H9 (cell line): ENCODE data around the gene RAB19. TPM values are rescaled to one million over a fixed set of nuclear protein-coding genes. Genes with fewer than 3 reads are reported as not detected.

Experiments
- DNase-seq: peaks from one replicate; pipeline ENCODE4 v3.0.0-alpha.2; 2017
- H2AFZ ChIP-seq: one replicate; pipeline ENCODE4 v1.6.1; 2013; ENCODE audit warnings: mild to moderate bottlenecking, low read length, control low read depth, moderate library complexity
- H2AK5ac ChIP-seq: 2 replicates; pipeline ENCODE4 v1.6.1; 2013; ENCODE audit warnings: low read length, control low read depth, mixed read lengths; ENCODE audit not compliant: insufficient read length
- H2BK120ac ChIP-seq: one replicate; pipeline ENCODE4 v1.6.1; 2013; ENCODE audit warnings: low read depth, mild to moderate bottlenecking, low read length, control low read depth, inconsistent platforms; ENCODE audit not compliant: poor library complexity, severe bottlenecking
- H2BK12ac ChIP-seq: 2 replicates; pipeline ENCODE4 v1.6.1; 2013; ENCODE audit warnings: low read length, control low read depth, mixed read lengths, low read depth; ENCODE audit not compliant: insufficient read length
- H2BK15ac ChIP-seq: 2 replicates; pipeline ENCODE4 v1.6.1; 2013; ENCODE audit warnings: low read depth, low read length, control low read depth
- H2BK20ac ChIP-seq: one replicate; pipeline ENCODE4 v1.6.1; 2013; ENCODE audit warnings: low read depth, mild to moderate bottlenecking, low read length, control low read depth, inconsistent platforms; ENCODE audit not compliant: poor library complexity, severe bottlenecking
- H2BK5ac ChIP-seq: 2 replicates; pipeline ENCODE4 v1.6.1; 2013; ENCODE audit warnings: low read length, control low read depth, mixed read lengths; ENCODE audit not compliant: insufficient read length
- H3K14ac ChIP-seq: 2 replicates; pipeline ENCODE4 v1.6.1; 2013; ENCODE audit warnings: low read length, control low read depth; ENCODE audit not compliant: insufficient read depth
- H3K18ac ChIP-seq: 2 replicates; pipeline ENCODE4 v1.6.1; 2013; ENCODE audit warnings: low read depth, mild to moderate bottlenecking, mixed read lengths, low read length, control low read depth; ENCODE audit not compliant: insufficient read length
- H3K23ac ChIP-seq: 2 replicates; pipeline ENCODE4 v1.6.1; 2013; ENCODE audit warnings: low read length, control low read depth, mixed read lengths, low read depth; ENCODE audit not compliant: insufficient read length
- H3K23me2 ChIP-seq: 2 replicates; pipeline ENCODE4 v1.6.1; 2013; ENCODE audit warnings: low read depth, mild to moderate bottlenecking, mixed read lengths, low read length, control low read depth; ENCODE audit not compliant: insufficient read length, poor library complexity, severe bottlenecking
- H3K27ac ChIP-seq: 2 replicates; pipeline ENCODE4 v1.5.1; 2013; ENCODE audit warnings: low read length, control low read depth, mixed read lengths, low read depth; ENCODE audit not compliant: insufficient read length
- H3K27me3 ChIP-seq: 2 replicates; pipeline ENCODE4 v1.6.1; 2013; ENCODE audit warnings: low read length, control low read depth, inconsistent platforms; ENCODE audit not compliant: insufficient read depth
- H3K4ac ChIP-seq: 2 replicates; pipeline ENCODE4 v1.6.1; 2013; ENCODE audit warnings: low read depth, mild to moderate bottlenecking, control low read depth, inconsistent platforms, low read length, moderate library complexity
- H3K4me1 ChIP-seq: 2 replicates; pipeline ENCODE4 v1.6.1; 2013; ENCODE audit warnings: low read length, control low read depth, inconsistent platforms; ENCODE audit not compliant: insufficient read depth
- H3K4me2 ChIP-seq: 2 replicates; pipeline ENCODE4 v1.6.1; 2013; ENCODE audit warnings: low read length, control low read depth, mixed read lengths; ENCODE audit not compliant: insufficient read length, insufficient read depth
- H3K56ac ChIP-seq: 2 replicates; pipeline ENCODE4 v1.6.1; 2013; ENCODE audit warnings: low read depth, mild to moderate bottlenecking, mixed read lengths, low read length, control low read depth; ENCODE audit not compliant: insufficient read length
- H3K79me1 ChIP-seq: 2 replicates; pipeline ENCODE4 v1.6.1; 2013; ENCODE audit warnings: low read depth, mild to moderate bottlenecking, moderate library complexity, low read length, control low read depth, inconsistent platforms; ENCODE audit not compliant: insufficient read depth, poor library complexity, severe bottlenecking
- H3K79me2 ChIP-seq: 2 replicates; pipeline ENCODE4 v1.6.1; 2013; ENCODE audit warnings: low read length, control low read depth, inconsistent platforms; ENCODE audit not compliant: insufficient read depth
- H3K9ac ChIP-seq: 2 replicates; pipeline ENCODE4 v1.6.1; 2013; ENCODE audit warnings: low read length, control low read depth, mixed read lengths; ENCODE audit not compliant: insufficient read length; ENCODE audit errors: extremely low read depth
- H3K9me3 ChIP-seq: one replicate; pipeline ENCODE4 v1.6.1; 2013; ENCODE audit warnings: low read depth, low read length, inconsistent platforms; ENCODE audit not compliant: control insufficient read depth
- H3T11ph ChIP-seq: one replicate; pipeline ENCODE4 v1.6.1; 2013; ENCODE audit warnings: mild to moderate bottlenecking, low read length, control low read depth, inconsistent platforms
- H4K20me1 ChIP-seq: one replicate; pipeline ENCODE4 v1.6.1; 2013; ENCODE audit not compliant: control insufficient read depth, insufficient read length, insufficient read depth
- H4K5ac ChIP-seq: 2 replicates; pipeline ENCODE4 v1.6.1; 2013; ENCODE audit warnings: low read depth, mild to moderate bottlenecking, mixed read lengths, low read length, control low read depth; ENCODE audit not compliant: insufficient read length
- H4K8ac ChIP-seq: replicated peaks from 2 replicates; pipeline ENCODE4 v1.6.1; 2013; ENCODE audit warnings: low read length, control low read depth, mixed read lengths, low read depth; ENCODE audit not compliant: insufficient read length
- H4K91ac ChIP-seq: 2 replicates; pipeline ENCODE4 v1.6.1; 2013; ENCODE audit warnings: low read depth, mild to moderate bottlenecking, moderate library complexity, mixed read lengths, low read length, control low read depth; ENCODE audit not compliant: insufficient read length
- H3K27ac Mint-ChIP-seq, 3 experiments: 2 replicates in 2 of 3; 3 replicates in 1 of 3; pipeline ENCODE4 v1.8.0; 2020 to 2021; ENCODE audit warnings: mixed read lengths in 3 of 3, mild to moderate bottlenecking in 1 of 3, moderate library complexity in 1 of 3
- H3K27me3 Mint-ChIP-seq: 2 replicates; pipeline ENCODE4 v1.8.0; 2021; ENCODE audit warnings: low read depth, mild to moderate bottlenecking, moderate library complexity, mixed read lengths
- H3K36me3 Mint-ChIP-seq, 3 experiments: 2 replicates in 2 of 3; 3 replicates in 1 of 3; pipeline ENCODE4 v1.8.0; 2020 to 2021; ENCODE audit warnings: low read depth in 3 of 3, mixed read lengths in 3 of 3; ENCODE audit not compliant: insufficient read depth in 1 of 3
- H3K4me1 Mint-ChIP-seq, 2 experiments: 2 replicates each; pipeline ENCODE4 v1.8.0; 2020; ENCODE audit warnings: mixed read lengths in 2 of 2
- H3K4me3 Mint-ChIP-seq, 2 experiments: 2 replicates in 1 of 2; 3 replicates in 1 of 2; pipeline ENCODE4 v1.8.0; 2020 to 2021; ENCODE audit warnings: mild to moderate bottlenecking in 2 of 2, mixed read lengths in 2 of 2, moderate library complexity in 1 of 2
- H3K9me3 Mint-ChIP-seq, 2 experiments: 2 replicates in 1 of 2; 3 replicates in 1 of 2; pipeline ENCODE4 v1.8.0; 2020; ENCODE audit warnings: mild to moderate bottlenecking in 2 of 2, mixed read lengths in 2 of 2, moderate library complexity in 1 of 2
- WGBS: extraction: QIAGEN DNeasy Blood & Tissue Kit; methylation state at CpG from one replicate; pipeline ENCODE4 v1.1.7; 2013; ENCODE audit warnings: missing lambda C conversion rate, low lambda C conversion rate, mixed read lengths; ENCODE audit not compliant: insufficient read length; ENCODE audit errors: extremely low coverage; 5-methylcytosine and 5-hydroxymethylcytosine counted together
- total RNA-seq: library from RNA; stranded (reverse); gene quantifications from 2 replicates; pipeline ENCODE4 v1.2.1, GENCODE V29; 2021
- TF ChIP-seq, protein P1 (sequence below): fragments of 200-600 bp; sonication (generic); conservative IDR thresholded peaks from 3 replicates; pipeline ENCODE4 v1.8.0; 2021; ENCODE audit warnings: antibody characterized with exemption, mild to moderate bottlenecking

The RAB19 gene
- total RNA-seq, 1 experiment from 2014 or later = 15.1 TPM

DNA sequence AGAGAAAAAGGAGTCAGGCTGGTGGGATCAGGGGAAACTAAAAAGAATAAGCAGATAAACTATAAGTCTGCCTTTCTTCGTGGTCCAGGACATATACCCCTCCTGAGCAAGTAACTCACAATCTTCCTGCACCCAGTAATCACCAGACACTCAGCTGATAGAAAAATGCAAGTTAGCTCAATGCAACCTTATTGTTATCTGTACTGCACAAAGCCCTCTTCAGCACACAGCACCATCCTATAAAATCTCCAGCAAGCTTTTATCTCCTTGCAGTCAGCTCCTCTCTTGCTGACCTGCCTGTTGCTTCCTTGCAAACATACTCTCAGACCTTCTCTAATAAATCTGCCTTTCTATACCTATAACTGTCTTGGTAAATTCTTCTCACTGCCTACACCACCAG, 12.2 kb upstream of the RAB19 start:
- H2BK12ac ChIP-seq = no peak overlapping the region
- H3K18ac ChIP-seq = no peak overlapping the region
- no peak overlapping the region for H3K4ac ChIP-seq
- no peak overlapping the region for H4K5ac ChIP-seq
- H3K14ac ChIP-seq = no peak overlapping the region
- H2BK20ac ChIP-seq = no peak overlapping the region
- H3K23ac ChIP-seq = no peak overlapping the region
- H3K27ac ChIP-seq = no peak overlapping the region
- peaks cover 18% of the 10 kb centered on the region for H3K79me1 ChIP-seq
- no peaks in the 10 kb centered on the region for H3K9me3 ChIP-seq
- H4K91ac ChIP-seq = no peak overlapping the region
- H3K9ac ChIP-seq = no peak overlapping the region
- no peaks in the 10 kb centered on the region for H3K23me2 ChIP-seq
- no peak overlapping the region for H3K4me2 ChIP-seq
- H2BK120ac ChIP-seq = no peak overlapping the region
- H4K8ac ChIP-seq = no peak overlapping the region
- H2BK15ac ChIP-seq = no peak overlapping the region
- peaks cover 28% of the 10 kb centered on the region; the same call in 1 of the 2 replicates for H3K79me2 ChIP-seq
- WGBS = no CpG with 5 or more reads among the region's 1 CpG
- no peaks in the 10 kb centered on the region; the same call in 1 of the 2 replicates for H3K27me3 ChIP-seq
- Mint-ChIP-seq H3K27ac (no peak overlapping the region), H3K27me3 (no peaks in the 10 kb centered on the region), H3K9me3 (no peaks in the 10 kb centered on the region), H3K4me3 (no peak overlapping the region), H3K36me3 (peaks cover 0 to 3% (median 0%) of the 10 kb centered on the region in 3 experiments; a peak in 2 of 7 replicates), H3K4me1 (peaks cover 0 to 3% of the 10 kb centered on the region in 2 experiments; a peak in 3 of 4 replicates)
- TF ChIP-seq, protein P1, sequence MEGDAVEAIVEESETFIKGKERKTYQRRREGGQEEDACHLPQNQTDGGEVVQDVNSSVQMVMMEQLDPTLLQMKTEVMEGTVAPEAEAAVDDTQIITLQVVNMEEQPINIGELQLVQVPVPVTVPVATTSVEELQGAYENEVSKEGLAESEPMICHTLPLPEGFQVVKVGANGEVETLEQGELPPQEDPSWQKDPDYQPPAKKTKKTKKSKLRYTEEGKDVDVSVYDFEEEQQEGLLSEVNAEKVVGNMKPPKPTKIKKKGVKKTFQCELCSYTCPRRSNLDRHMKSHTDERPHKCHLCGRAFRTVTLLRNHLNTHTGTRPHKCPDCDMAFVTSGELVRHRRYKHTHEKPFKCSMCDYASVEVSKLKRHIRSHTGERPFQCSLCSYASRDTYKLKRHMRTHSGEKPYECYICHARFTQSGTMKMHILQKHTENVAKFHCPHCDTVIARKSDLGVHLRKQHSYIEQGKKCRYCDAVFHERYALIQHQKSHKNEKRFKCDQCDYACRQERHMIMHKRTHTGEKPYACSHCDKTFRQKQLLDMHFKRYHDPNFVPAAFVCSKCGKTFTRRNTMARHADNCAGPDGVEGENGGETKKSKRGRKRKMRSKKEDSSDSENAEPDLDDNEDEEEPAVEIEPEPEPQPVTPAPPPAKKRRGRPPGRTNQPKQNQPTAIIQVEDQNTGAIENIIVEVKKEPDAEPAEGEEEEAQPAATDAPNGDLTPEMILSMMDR = no peak
- H3K56ac ChIP-seq = no peak overlapping the region
- no peak for DNase-seq
- no peak overlapping the region for H3T11ph ChIP-seq
- H2BK5ac ChIP-seq = no peak overlapping the region
- H2AK5ac ChIP-seq = no peak overlapping the region
- no peaks in the 10 kb centered on the region for H4K20me1 ChIP-seq
- H3K4me1 ChIP-seq = peaks cover 19% of the 10 kb centered on the region
- no peak overlapping the region for H2AFZ ChIP-seq
